A673 (cell line): ENCODE measurements around the gene RIMS4. TPM values are rescaled to one million over a fixed set of nuclear protein-coding genes. Genes with fewer than 3 reads are reported as not detected.

Experiments used
- BruUV-seq: library from RNA; stranded (reverse); fragments of 400-500 nt; replicated peaks from 2 replicates; lab custom pipeline; 2021; lab: Mats Ljungman, UMichigan
- CTCF ChIA-PET: fragments of 300-600 bp; sonication (Branson Sonifier 250); formaldehyde crosslinking; loops from one replicate; lab custom pipeline; 2022; ENCODE audit warnings: antibody characterized with exemption; lab: Charles Lee
- POLR2A ChIA-PET: fragments of 300-600 bp; sonication (Branson Sonifier 250); formaldehyde crosslinking; loops from one replicate; lab custom pipeline; 2022; ENCODE audit warnings: antibody characterized with exemption; ENCODE audit not compliant: low non-redundant PET; lab: Charles Lee
- DNase-seq: peaks from one replicate; pipeline ENCODE4 v3.0.0-alpha.2; 2015; ENCODE audit warnings: low spot score
- H3K27ac ChIP-seq: fragments of 200-600 bp; sonication (generic); 2 replicates; pipeline ENCODE4 v1.5.1; 2016; ENCODE audit warnings: mixed run types, low read depth, mild to moderate bottlenecking, mixed read lengths, antibody characterized with exemption, low read length; ENCODE audit not compliant: poor library complexity, severe bottlenecking
- H3K27me3 ChIP-seq: fragments of 200-600 bp; sonication (generic); replicated peaks from 2 replicates; pipeline ENCODE4 v1.6.1; 2017; ENCODE audit warnings: mixed run types, low read depth, mild to moderate bottlenecking, mixed read lengths, antibody characterized with exemption, low read length; ENCODE audit not compliant: insufficient read depth, poor library complexity
- H3K36me3 ChIP-seq: fragments of 200-600 bp; sonication (generic); 2 replicates; pipeline ENCODE4 v1.6.1; 2016; ENCODE audit warnings: mixed run types, mild to moderate bottlenecking, mixed read lengths, antibody characterized with exemption, low read length; ENCODE audit not compliant: insufficient read depth, poor library complexity, severe bottlenecking
- H3K4me1 ChIP-seq: fragments of 200-600 bp; sonication (generic); 2 replicates; pipeline ENCODE4 v1.6.1; 2017; ENCODE audit warnings: mixed run types, mild to moderate bottlenecking, mixed read lengths, antibody characterized with exemption, low read length; ENCODE audit not compliant: insufficient read depth, poor library complexity, severe bottlenecking
- H3K4me3 ChIP-seq: fragments of 200-600 bp; sonication (generic); 2 replicates; pipeline ENCODE4 v1.5.1; 2016; ENCODE audit warnings: low read depth, mixed run types, mild to moderate bottlenecking, mixed read lengths, low read length; ENCODE audit not compliant: poor library complexity, severe bottlenecking
- H3K9me3 ChIP-seq: fragments of 200-600 bp; sonication (generic); 2 replicates; pipeline ENCODE4 v1.6.1; 2016; ENCODE audit warnings: mixed run types, low read depth, mild to moderate bottlenecking, mixed read lengths, antibody characterized with exemption, low read length; ENCODE audit not compliant: poor library complexity, severe bottlenecking
- EZH2 ChIP-seq: fragments of 200-600 bp; sonication (generic); IDR thresholded peaks from 2 replicates; pipeline ENCODE4 v1.6.1; 2017; ENCODE audit warnings: borderline replicate concordance, low read depth, mild to moderate bottlenecking, mixed read lengths, antibody characterized with exemption, low read length; ENCODE audit not compliant: poor library complexity, severe bottlenecking
- intact Hi-C: fragments of 100-400 bp; cut with micrococcal nuclease; formaldehyde crosslinking; loops from one replicate; pipeline ENCODE4 v1.10.0; 2022; ENCODE audit not compliant: unreplicated experiment
- total RNA-seq: library from RNA; stranded (reverse); gene quantifications from 2 replicates; pipeline ENCODE4 v1.2.3, GENCODE V29; 2021
- TF ChIP-seq, protein P1 (sequence below): fragments of 300-800, 200-600 bp; sonication (generic); conservative IDR thresholded peaks from 2 replicates; pipeline ENCODE4 v1.5.1; 2017; ENCODE audit warnings: low read depth, mild to moderate bottlenecking, antibody characterized with exemption, low read length, moderate library complexity, mixed read lengths

The RIMS4 gene
- total RNA-seq, 1 experiment from 2014 or later = 0.39 TPM

- CTCF ChIA-PET = interaction anchor here (1.1 kb wide), 1 partner anchor 62 kb away, joined by 6 read pairs; no protein-coding TSS in a partner anchor
- BruUV-seq = no TSS peak
- intact Hi-C loops = no loop called here
- TF ChIP-seq, protein P1, sequence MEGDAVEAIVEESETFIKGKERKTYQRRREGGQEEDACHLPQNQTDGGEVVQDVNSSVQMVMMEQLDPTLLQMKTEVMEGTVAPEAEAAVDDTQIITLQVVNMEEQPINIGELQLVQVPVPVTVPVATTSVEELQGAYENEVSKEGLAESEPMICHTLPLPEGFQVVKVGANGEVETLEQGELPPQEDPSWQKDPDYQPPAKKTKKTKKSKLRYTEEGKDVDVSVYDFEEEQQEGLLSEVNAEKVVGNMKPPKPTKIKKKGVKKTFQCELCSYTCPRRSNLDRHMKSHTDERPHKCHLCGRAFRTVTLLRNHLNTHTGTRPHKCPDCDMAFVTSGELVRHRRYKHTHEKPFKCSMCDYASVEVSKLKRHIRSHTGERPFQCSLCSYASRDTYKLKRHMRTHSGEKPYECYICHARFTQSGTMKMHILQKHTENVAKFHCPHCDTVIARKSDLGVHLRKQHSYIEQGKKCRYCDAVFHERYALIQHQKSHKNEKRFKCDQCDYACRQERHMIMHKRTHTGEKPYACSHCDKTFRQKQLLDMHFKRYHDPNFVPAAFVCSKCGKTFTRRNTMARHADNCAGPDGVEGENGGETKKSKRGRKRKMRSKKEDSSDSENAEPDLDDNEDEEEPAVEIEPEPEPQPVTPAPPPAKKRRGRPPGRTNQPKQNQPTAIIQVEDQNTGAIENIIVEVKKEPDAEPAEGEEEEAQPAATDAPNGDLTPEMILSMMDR = no peak
- no peak for TF ChIP-seq EZH2
- H3K36me3 ChIP-seq = no peaks in the 10 kb centered on the region
- DNase-seq = no peak
- peaks cover 64% of the 10 kb centered on the region for H3K27me3 ChIP-seq
- H3K27ac ChIP-seq = no peak overlapping the region
- POLR2A ChIA-PET = no interaction called here
- H3K4me1 ChIP-seq = no peaks in the 10 kb centered on the region
- peak overlapping the region; percentile 28 for H3K4me3 ChIP-seq
- no peaks in the 10 kb centered on the region for H3K9me3 ChIP-seq
Measured at GRCh38 chr20:44810061-44810390, 320 bp downstream of the RIMS4 start.

DNA sequence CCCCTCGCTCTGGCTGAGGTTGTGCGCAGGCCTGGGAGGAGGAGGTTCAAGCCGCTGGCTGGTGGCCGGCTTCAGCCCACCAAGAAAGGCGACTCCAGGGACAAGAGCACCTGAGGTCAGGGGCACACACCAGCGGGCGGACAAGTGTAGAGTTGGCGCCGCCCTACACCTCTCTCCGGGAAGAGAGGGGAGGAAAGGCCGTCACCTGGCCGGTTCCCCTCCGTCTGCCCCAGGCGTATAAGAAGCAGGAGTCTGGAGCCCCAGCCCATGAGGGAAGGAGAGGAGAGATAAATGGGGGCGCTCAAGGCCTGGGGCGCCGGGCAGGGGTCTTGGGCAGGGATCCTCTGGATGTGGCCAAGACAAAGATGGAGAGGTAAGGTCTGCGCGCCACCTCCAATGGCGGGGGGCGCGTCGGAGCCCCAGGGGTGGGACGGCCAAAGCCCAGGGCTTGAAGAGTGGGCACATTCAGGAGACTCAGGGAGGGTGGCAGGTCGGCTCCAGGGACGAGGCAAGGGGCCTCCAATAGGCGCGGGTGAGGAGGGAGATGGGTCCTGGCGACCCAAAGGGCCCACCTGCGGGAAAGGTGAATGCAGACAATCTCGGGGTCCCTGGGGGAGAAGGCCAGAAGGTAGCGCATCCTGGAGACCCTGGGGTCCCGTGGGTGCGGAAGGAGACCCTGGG, 826 bp downstream of the RIMS4 start:
- H3K9me3 ChIP-seq = no peaks in the 10 kb centered on the region
- ChIA-PET POLR2A (no interaction called here), CTCF (interaction anchor here (1.1 kb wide), 1 partner anchor 61 kb away, joined by 6 read pairs; no protein-coding TSS in a partner anchor)
- H3K4me3 ChIP-seq = peak overlapping the region; percentile 28
- no peak for TF ChIP-seq EZH2
- TF ChIP-seq, protein P1 = no peak
- no TSS peak for BruUV-seq
- no peak overlapping the region for H3K27ac ChIP-seq
- no peaks in the 10 kb centered on the region for H3K36me3 ChIP-seq
- H3K27me3 ChIP-seq = peaks cover 65% of the 10 kb centered on the region
- no peaks in the 10 kb centered on the region for H3K4me1 ChIP-seq
- intact Hi-C loops = no loop called here
- DNase-seq = no peak

GRCh38 chr20:44807684-44808056, 2.7 kb downstream of the RIMS4 start:
- POLR2A ChIA-PET = no interaction called here
- DNase-seq = no peak
- TF ChIP-seq, protein P1 = no peak
- no peak for TF ChIP-seq EZH2
- H3K9me3 ChIP-seq = no peaks in the 10 kb centered on the region
- no TSS peak for BruUV-seq
- no peaks in the 10 kb centered on the region for H3K4me1 ChIP-seq
- CTCF ChIA-PET = no interaction called here
- H3K27me3 ChIP-seq = peaks cover 75% of the 10 kb centered on the region
- intact Hi-C loops = no loop called here
- no peak overlapping the region for H3K27ac ChIP-seq
- no peaks in the 10 kb centered on the region for H3K36me3 ChIP-seq
- H3K4me3 ChIP-seq = no peak overlapping the region
